ENCODE data around the gene MMP11.
A peak's percentile ranks its signal among the peaks of the same experiment; 100 is the strongest.

The MMP11 gene

GRCh38 chr22:23780146-23780748 is 7.6 kb downstream of the MMP11 start:
- DNase-seq (ENCODE audit: extremely low read depth in 1 of 2, low read depth in 1 of 2) = no peak

GRCh38 chr22:23781065-23781464 is 8.4 kb downstream of the MMP11 start:
- no peak for DNase-seq (ENCODE audit: extremely low read depth in 1 of 2, low read depth in 1 of 2)

- no peak for DNase-seq (ENCODE audit: extremely low read depth in 1 of 2, low read depth in 1 of 2)
Measured at GRCh38 chr22:23781511-23782183, 9.0 kb downstream of the MMP11 start.

GRCh38 chr22:23782252-23782651 is 9.6 kb downstream of the MMP11 start:
- DNase-seq (ENCODE audit: extremely low read depth in 1 of 2, low read depth in 1 of 2) = no peak

GRCh38 chr22:23782703-23783102 is 10.1 kb downstream of the MMP11 start:
- no peak for DNase-seq (ENCODE audit: extremely low read depth in 1 of 2, low read depth in 1 of 2)

- DNase-seq (ENCODE audit: extremely low read depth in 1 of 2, low read depth in 1 of 2) = no peak
Measured at GRCh38 chr22:23783265-23784150, 10.9 kb downstream of the MMP11 start.

- no peak for DNase-seq (ENCODE audit: extremely low read depth in 1 of 2, low read depth in 1 of 2)
Measured at GRCh38 chr22:23784215-23784732, 11.6 kb downstream of the MMP11 start.

- DNase-seq (ENCODE audit: extremely low read depth in 1 of 2, low read depth in 1 of 2) = no peak
Measured at GRCh38 chr22:23786261-23786710, 13.6 kb downstream of the MMP11 start.

GRCh38 chr22:23786752-23787599 is 14.3 kb downstream of the MMP11 start, which contains the start of gene SMARCB1:
SMARCB1 (plus strand) TSS chr22:23786966; CDS start chr22:23787170, 204 bp downstream.
- DNase-seq (ENCODE audit: extremely low read depth in 1 of 2, low read depth in 1 of 2) = peak; percentile 73 to 78

- DNase-seq (ENCODE audit: extremely low read depth in 1 of 2, low read depth in 1 of 2) = no peak
Measured at GRCh38 chr22:23787600-23787896, 14.9 kb downstream of the MMP11 start.

- no peak for DNase-seq (ENCODE audit: extremely low read depth in 1 of 2, low read depth in 1 of 2)
Measured at GRCh38 chr22:23787910-23788309, 15.3 kb downstream of the MMP11 start.

GRCh38 chr22:23789121-23789520 is 16.5 kb downstream of the MMP11 start:
- no peak for DNase-seq (ENCODE audit: extremely low read depth in 1 of 2, low read depth in 1 of 2)

- no peak for DNase-seq (ENCODE audit: extremely low read depth in 1 of 2, low read depth in 1 of 2)
Measured at GRCh38 chr22:23789638-23790037, 17.0 kb downstream of the MMP11 start.

GRCh38 chr22:23790819-23791737 is 18.4 kb downstream of the MMP11 start:
- no peak for DNase-seq (ENCODE audit: extremely low read depth in 1 of 2, low read depth in 1 of 2)

- DNase-seq (ENCODE audit: extremely low read depth in 1 of 2, low read depth in 1 of 2) = no peak
Measured at GRCh38 chr22:23791738-23792645, 19.3 kb downstream of the MMP11 start.

GRCh38 chr22:23793326-23793725 is 20.7 kb downstream of the MMP11 start:
- DNase-seq (ENCODE audit: extremely low read depth in 1 of 2, low read depth in 1 of 2) = no peak

GRCh38 chr22:23796461-23796860 is 23.8 kb downstream of the MMP11 start:
- DNase-seq (ENCODE audit: extremely low read depth in 1 of 2, low read depth in 1 of 2) = no peak

All from stimulated activated CD8-positive, alpha-beta memory T cell treated with anti-CD3 and anti-CD28 coated beads, Interleukin-7, amount 100 ng/mL, for 48 hours (primary cell).